GM12878 (cell line): ENCODE results near the gene NCAM2.

Source experiments
- FOXM1 ChIP-seq: IDR thresholded peaks from 2 replicates; pipeline ENCODE4 v1.6.1; 2012; ENCODE audit warnings: low read depth, mild to moderate bottlenecking, inconsistent platforms, low read length, moderate library complexity
- JUND ChIP-seq: IDR thresholded peaks from 2 replicates; pipeline ENCODE4 v1.6.1; 2012; ENCODE audit warnings: low read depth, mild to moderate bottlenecking, low read length, improper control_type of control experiment, moderate library complexity
- MXI1 ChIP-seq: fragments of 150-350 bp; IDR thresholded peaks from 2 replicates; pipeline ENCODE4 v1.6.1; 2011; ENCODE audit warnings: low read depth, mild to moderate bottlenecking, inconsistent platforms, low read length, improper control_type of control experiment
- NFYB ChIP-seq: IDR thresholded peaks from 2 replicates; pipeline ENCODE4 v1.6.1; 2011; ENCODE audit warnings: low read depth, mild to moderate bottlenecking, low read length, improper control_type of control experiment, moderate library complexity; ENCODE audit not compliant: insufficient read depth
- TF ChIP-seq, protein P1 (sequence below): IDR thresholded peaks from 2 replicates; pipeline ENCODE4 v1.6.1; 2012; ENCODE audit warnings: low read depth, low read length, improper control_type of control experiment

- TF ChIP-seq MXI1 (no peak), NFYB (no peak), FOXM1 (no peak), JUND (no peak)
- TF ChIP-seq, protein P1, sequence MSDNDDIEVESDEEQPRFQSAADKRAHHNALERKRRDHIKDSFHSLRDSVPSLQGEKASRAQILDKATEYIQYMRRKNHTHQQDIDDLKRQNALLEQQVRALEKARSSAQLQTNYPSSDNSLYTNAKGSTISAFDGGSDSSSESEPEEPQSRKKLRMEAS = no peak
These were observed 190.4 kb downstream of the NCAM2 start for GRCh38 chr21:21188513-21189195.
